Measurements from ENCODE around the gene PPP2R5A. TPM values are rescaled to one million over a fixed set of nuclear protein-coding genes. Genes with fewer than 3 reads are reported as not detected.
"Not testable (repeated sequence)": the region's sequence is repeated elsewhere in the genome, so short reads cannot be mapped to it uniquely, and the experiment has no call there.

The PPP2R5A gene
- polyA plus RNA-seq, 2 donors = 29.0 to 37.3 TPM

DNA sequence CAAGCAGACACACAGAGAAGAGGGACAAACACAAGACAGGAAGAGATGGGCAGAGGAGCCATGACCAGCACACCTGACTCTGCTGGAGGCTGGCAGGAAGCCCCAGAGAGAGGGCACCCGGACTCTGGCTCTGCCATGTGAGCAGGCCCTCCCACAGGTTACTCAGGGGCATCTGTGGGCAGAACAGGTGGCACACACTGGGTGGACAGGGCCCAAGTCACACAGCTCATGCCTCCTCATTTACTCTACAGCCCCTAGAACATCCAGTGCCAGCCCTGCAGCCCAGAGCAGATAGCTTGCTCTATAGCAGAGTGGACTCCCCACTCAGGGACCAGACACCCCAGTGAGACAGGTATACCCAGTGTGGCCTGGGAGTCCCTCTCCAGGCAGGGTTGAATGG lies 100.8 kb downstream of the PPP2R5A start:
- H3K4me3 ChIP-seq (ENCODE audit: low read depth in 1 of 2, low read length in 2 of 2) = no peak overlapping the region
- no peak overlapping the region for H3K27ac ChIP-seq (ENCODE audit: low read depth in 2 of 2, low read length in 1 of 2)
- H3K9me3 ChIP-seq (ENCODE audit: control insufficient read depth in 2 of 2, insufficient read depth in 1 of 2, low read depth in 1 of 2, low read length in 1 of 2) = no peaks in the 10 kb centered on the region
- no peaks in the 10 kb centered on the region for H3K27me3 ChIP-seq (ENCODE audit: control insufficient read depth in 1 of 2, insufficient read depth in 2 of 2, low read length in 2 of 2)
- H3K36me3 ChIP-seq (ENCODE audit: control insufficient read depth in 2 of 2, insufficient read depth in 2 of 2, low read length in 1 of 2) = peaks cover 13 to 21% of the 10 kb centered on the region in 2 donors
- WGBS, 2 donors = 57 to 87% methylated on average over 1 of the region's 1 CpG
- no peaks in the 10 kb centered on the region for H3K4me1 ChIP-seq (ENCODE audit: control insufficient read depth in 2 of 2, insufficient read depth in 2 of 2, low read length in 1 of 2)

- H3K36me3 ChIP-seq (ENCODE audit: control insufficient read depth in 2 of 2, insufficient read depth in 2 of 2, low read length in 1 of 2) = peaks cover 13 to 17% of the 10 kb centered on the region in 2 donors
- no peaks in the 10 kb centered on the region for H3K4me1 ChIP-seq (ENCODE audit: control insufficient read depth in 2 of 2, insufficient read depth in 2 of 2, low read length in 1 of 2)
- H3K27me3 ChIP-seq (ENCODE audit: control insufficient read depth in 1 of 2, insufficient read depth in 2 of 2, low read length in 2 of 2) = no peaks in the 10 kb centered on the region
- H3K9me3 ChIP-seq (ENCODE audit: control insufficient read depth in 2 of 2, insufficient read depth in 1 of 2, low read depth in 1 of 2, low read length in 1 of 2) = no peaks in the 10 kb centered on the region
- H3K4me3 ChIP-seq (ENCODE audit: low read depth in 1 of 2, low read length in 2 of 2) = no peak overlapping the region
- no peak overlapping the region for H3K27ac ChIP-seq (ENCODE audit: low read depth in 2 of 2, low read length in 1 of 2)
- 100% methylated on average over 1 of the region's 1 CpG for WGBS, 2 donors
Measured at GRCh38 chr1:212388985-212389716, 103.9 kb downstream of the PPP2R5A start.

GRCh38 chr1:212395678-212396437 lies 110.6 kb downstream of the PPP2R5A start:
- H3K27ac ChIP-seq (ENCODE audit: low read depth in 2 of 2, low read length in 1 of 2); H3K4me1 ChIP-seq (ENCODE audit: control insufficient read depth in 2 of 2, insufficient read depth in 2 of 2, low read length in 1 of 2); H3K27me3 ChIP-seq (ENCODE audit: control insufficient read depth in 1 of 2, insufficient read depth in 2 of 2, low read length in 2 of 2); H3K9me3 ChIP-seq (ENCODE audit: control insufficient read depth in 2 of 2, insufficient read depth in 1 of 2, low read depth in 1 of 2, low read length in 1 of 2); H3K4me3 ChIP-seq (ENCODE audit: low read depth in 1 of 2, low read length in 2 of 2); H3K36me3 ChIP-seq (ENCODE audit: control insufficient read depth in 2 of 2, insufficient read depth in 2 of 2, low read length in 1 of 2): not testable (repeated sequence)
- 94 to 97% methylated on average over 5 of the region's 6 CpGs for WGBS, 2 donors

GRCh38 chr1:212396638-212397037 lies 111.4 kb downstream of the PPP2R5A start:
- Histone ChIP-seq H3K9me3 (ENCODE audit: control insufficient read depth in 2 of 2, insufficient read depth in 1 of 2, low read depth in 1 of 2, low read length in 1 of 2) (no peaks in the 10 kb centered on the region), H3K4me1 (ENCODE audit: control insufficient read depth in 2 of 2, insufficient read depth in 2 of 2, low read length in 1 of 2) (no peaks in the 10 kb centered on the region)

DNA sequence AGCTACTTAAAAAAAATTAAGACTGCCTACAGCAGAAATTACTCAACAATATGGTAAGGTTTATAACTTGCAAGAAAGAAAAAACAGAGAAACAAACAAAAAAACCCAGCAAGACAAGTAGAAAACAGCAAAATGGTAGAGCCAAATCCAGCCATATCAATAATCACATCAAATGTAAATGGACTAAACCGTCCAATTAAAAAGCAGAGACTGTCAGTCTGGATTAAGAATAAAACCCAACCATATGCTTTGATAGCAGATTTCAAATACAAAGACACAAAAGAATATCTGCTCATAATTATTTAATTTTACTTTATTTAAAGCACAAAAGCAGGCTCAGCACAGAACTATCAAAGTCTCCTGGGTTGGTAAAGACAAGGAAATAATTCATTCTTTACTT lies 112.0 kb downstream of the PPP2R5A start:
- H3K27ac ChIP-seq (ENCODE audit: low read depth in 2 of 2, low read length in 1 of 2) = no peak overlapping the region
- no peaks in the 10 kb centered on the region for H3K9me3 ChIP-seq (ENCODE audit: control insufficient read depth in 2 of 2, insufficient read depth in 1 of 2, low read depth in 1 of 2, low read length in 1 of 2)
- H3K4me1 ChIP-seq (ENCODE audit: control insufficient read depth in 2 of 2, insufficient read depth in 2 of 2, low read length in 1 of 2) = no peaks in the 10 kb centered on the region
- no peaks in the 10 kb centered on the region for H3K27me3 ChIP-seq (ENCODE audit: control insufficient read depth in 1 of 2, insufficient read depth in 2 of 2, low read length in 2 of 2)
- H3K36me3 ChIP-seq (ENCODE audit: control insufficient read depth in 2 of 2, insufficient read depth in 2 of 2, low read length in 1 of 2) = no peaks in the 10 kb centered on the region
- 95 to 100% methylated on average over 1 of the region's 1 CpG for WGBS, 2 donors
- no peak overlapping the region for H3K4me3 ChIP-seq (ENCODE audit: low read depth in 1 of 2, low read length in 2 of 2)

More at GRCh38 chr1:212396638-212397037, 111.4 kb downstream of the PPP2R5A start:
- H3K36me3 ChIP-seq (ENCODE audit: control insufficient read depth in 2 of 2, insufficient read depth in 2 of 2, low read length in 1 of 2) = no peaks in the 10 kb centered on the region
- WGBS, 2 donors = 99% methylated on average over 3 of the region's 3 CpGs
- no peaks in the 10 kb centered on the region for H3K27me3 ChIP-seq (ENCODE audit: control insufficient read depth in 1 of 2, insufficient read depth in 2 of 2, low read length in 2 of 2)
- no peak overlapping the region for H3K27ac ChIP-seq (ENCODE audit: low read depth in 2 of 2, low read length in 1 of 2)
- no peak overlapping the region for H3K4me3 ChIP-seq (ENCODE audit: low read depth in 1 of 2, low read length in 2 of 2)

DNA sequence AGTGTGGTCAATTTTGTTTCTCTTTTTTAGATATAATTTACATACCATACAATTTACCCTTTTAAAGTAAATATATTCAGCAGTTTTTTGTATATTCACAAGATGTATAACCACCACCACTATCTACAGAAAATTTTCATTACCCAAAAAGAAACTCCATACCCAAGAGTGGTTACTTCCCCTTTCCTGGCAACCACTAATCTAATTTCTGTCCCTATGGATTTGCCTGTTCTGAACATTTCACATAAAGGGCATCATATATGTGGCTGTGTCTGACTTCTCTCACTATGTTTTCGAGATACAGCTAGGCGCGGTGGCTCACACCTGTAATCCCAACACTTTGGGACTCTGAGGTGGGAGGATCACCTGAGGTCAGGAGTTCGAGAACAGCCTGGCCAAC lies 115.8 kb downstream of the PPP2R5A start:
- H3K4me1 ChIP-seq (ENCODE audit: control insufficient read depth in 2 of 2, insufficient read depth in 2 of 2, low read length in 1 of 2) = no peaks in the 10 kb centered on the region
- H3K27ac ChIP-seq (ENCODE audit: low read depth in 2 of 2, low read length in 1 of 2) = no peak overlapping the region
- H3K9me3 ChIP-seq (ENCODE audit: control insufficient read depth in 2 of 2, insufficient read depth in 1 of 2, low read depth in 1 of 2, low read length in 1 of 2) = no peaks in the 10 kb centered on the region
- H3K27me3 ChIP-seq (ENCODE audit: control insufficient read depth in 1 of 2, insufficient read depth in 2 of 2, low read length in 2 of 2) = no peaks in the 10 kb centered on the region
- 97 to 100% methylated on average over 4 of the region's 4 CpGs for WGBS, 2 donors
- no peaks in the 10 kb centered on the region for H3K36me3 ChIP-seq (ENCODE audit: control insufficient read depth in 2 of 2, insufficient read depth in 2 of 2, low read length in 1 of 2)
- H3K4me3 ChIP-seq (ENCODE audit: low read depth in 1 of 2, low read length in 2 of 2) = no peak overlapping the region

DNA sequence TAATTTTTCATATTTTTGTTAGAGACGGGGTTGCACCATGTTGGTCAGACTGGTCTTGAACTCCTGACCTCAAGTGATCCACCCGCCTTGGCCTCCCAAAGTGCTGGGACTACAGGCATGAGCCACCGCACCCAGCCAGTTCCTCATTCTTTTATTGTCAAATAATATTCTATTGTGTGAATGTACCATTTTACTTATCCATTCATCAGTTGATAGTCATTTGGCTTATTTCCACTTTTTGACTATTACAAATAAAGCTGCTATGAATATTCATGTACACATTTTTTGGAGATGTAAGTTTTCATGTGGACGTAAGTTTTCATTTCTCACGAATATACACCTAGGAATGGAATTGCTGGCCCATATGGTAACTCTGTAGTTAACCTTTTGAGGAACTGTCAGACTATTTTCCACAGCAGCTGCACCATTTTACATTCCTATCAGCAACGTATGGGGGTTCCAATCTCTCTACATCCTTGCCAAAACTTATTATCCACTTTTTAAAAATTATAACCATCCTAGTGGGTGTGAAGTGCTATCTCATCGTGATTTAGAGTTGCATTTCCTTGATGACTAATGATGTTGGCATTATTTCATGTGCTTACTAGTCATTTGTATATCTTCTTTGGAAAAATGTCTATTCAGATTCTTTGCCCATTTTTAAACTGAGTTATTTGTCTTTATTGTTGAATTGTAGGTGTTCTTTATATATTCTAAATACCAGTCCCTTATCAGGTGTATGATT lies 116.8 kb downstream of the PPP2R5A start:
- 70 to 75% methylated on average over 7 of the region's 7 CpGs for WGBS, 2 donors
- Histone ChIP-seq H3K4me3 (ENCODE audit: low read depth in 1 of 2, low read length in 2 of 2) (no peak overlapping the region), H3K9me3 (ENCODE audit: control insufficient read depth in 2 of 2, insufficient read depth in 1 of 2, low read depth in 1 of 2, low read length in 1 of 2) (no peaks in the 10 kb centered on the region), H3K4me1 (ENCODE audit: control insufficient read depth in 2 of 2, insufficient read depth in 2 of 2, low read length in 1 of 2) (no peaks in the 10 kb centered on the region), H3K27ac (ENCODE audit: low read depth in 2 of 2, low read length in 1 of 2) (peak overlapping the region in 1 of 2 donors; percentile 49), H3K27me3 (ENCODE audit: control insufficient read depth in 1 of 2, insufficient read depth in 2 of 2, low read length in 2 of 2) (no peaks in the 10 kb centered on the region), H3K36me3 (ENCODE audit: control insufficient read depth in 2 of 2, insufficient read depth in 2 of 2, low read length in 1 of 2) (no peaks in the 10 kb centered on the region)

DNA sequence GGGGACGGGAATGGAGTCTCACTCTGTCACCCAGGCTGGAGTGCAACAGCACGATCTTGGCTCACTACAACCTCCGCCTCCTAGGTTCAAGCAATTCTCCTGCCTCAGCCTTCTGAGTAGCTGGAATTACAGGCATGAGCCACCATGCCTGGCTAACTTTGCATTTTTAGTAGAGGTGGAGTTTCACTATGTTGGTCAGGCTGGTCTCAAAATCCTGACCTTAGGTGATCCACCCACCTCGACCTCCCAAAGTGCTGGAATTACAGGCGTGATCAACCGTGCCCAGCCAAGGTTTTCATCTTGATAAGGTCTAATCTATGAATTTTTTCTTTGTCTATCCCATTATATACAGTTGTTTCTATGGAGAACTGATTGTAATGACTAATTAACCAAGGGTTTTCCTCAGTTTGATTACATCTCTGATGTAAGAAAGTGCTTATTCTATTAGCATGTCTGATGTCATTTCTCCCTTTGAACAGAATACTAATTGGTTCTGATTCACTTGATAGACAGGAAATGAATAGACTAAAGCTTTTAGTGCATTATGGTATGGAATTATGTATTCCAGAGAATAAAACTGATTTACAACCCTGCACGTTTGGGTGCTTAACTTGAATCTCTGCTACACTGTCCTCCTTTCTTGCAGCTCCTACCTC lies 117.6 kb downstream of the PPP2R5A start:
- Histone ChIP-seq H3K4me1 (ENCODE audit: control insufficient read depth in 2 of 2, insufficient read depth in 2 of 2, low read length in 1 of 2) (no peaks in the 10 kb centered on the region), H3K9me3 (ENCODE audit: control insufficient read depth in 2 of 2, insufficient read depth in 1 of 2, low read depth in 1 of 2, low read length in 1 of 2) (no peaks in the 10 kb centered on the region), H3K4me3 (ENCODE audit: low read depth in 1 of 2, low read length in 2 of 2) (no peak overlapping the region), H3K27me3 (ENCODE audit: control insufficient read depth in 1 of 2, insufficient read depth in 2 of 2, low read length in 2 of 2) (no peaks in the 10 kb centered on the region), H3K27ac (ENCODE audit: low read depth in 2 of 2, low read length in 1 of 2) (peak overlapping the region in 1 of 2 donors; percentile 37), H3K36me3 (ENCODE audit: control insufficient read depth in 2 of 2, insufficient read depth in 2 of 2, low read length in 1 of 2) (no peaks in the 10 kb centered on the region)
- WGBS, 2 donors = 84 to 92% methylated on average over 7 of the region's 7 CpGs

DNA sequence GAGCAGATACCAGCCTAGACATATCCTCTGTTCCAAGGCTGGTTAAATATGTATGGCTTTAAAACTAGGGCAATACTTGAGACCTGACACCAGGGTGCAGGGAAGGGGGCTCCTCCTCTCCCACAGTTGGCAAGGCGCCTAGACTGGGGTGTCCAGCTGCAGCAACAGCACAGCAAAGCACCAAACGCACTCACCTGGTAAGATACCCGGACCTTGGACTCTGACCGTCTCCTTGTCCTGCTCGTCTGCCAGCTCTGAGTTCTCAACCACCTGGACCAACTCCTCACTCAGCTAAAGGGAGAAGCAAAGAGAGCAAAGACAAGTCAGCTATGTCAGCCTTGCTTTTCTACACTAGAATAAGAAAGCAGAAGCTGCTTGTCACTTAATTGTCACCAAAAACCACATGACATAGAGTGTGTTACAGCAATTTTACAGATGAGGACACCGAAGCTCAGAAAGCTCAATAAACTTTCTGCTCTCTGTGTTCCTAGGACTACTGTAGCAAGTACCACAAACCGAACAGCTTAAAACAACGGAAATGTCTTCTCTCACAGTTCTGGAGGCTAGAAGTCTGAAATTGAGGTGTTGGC lies 125.1 kb downstream of the PPP2R5A start:
- peaks cover 2 to 6% of the 10 kb centered on the region in 2 donors for H3K4me1 ChIP-seq (ENCODE audit: control insufficient read depth in 2 of 2, insufficient read depth in 2 of 2, low read length in 1 of 2)
- no peaks in the 10 kb centered on the region for H3K27me3 ChIP-seq (ENCODE audit: control insufficient read depth in 1 of 2, insufficient read depth in 2 of 2, low read length in 2 of 2)
- no peak overlapping the region for H3K27ac ChIP-seq (ENCODE audit: low read depth in 2 of 2, low read length in 1 of 2)
- H3K9me3 ChIP-seq (ENCODE audit: control insufficient read depth in 2 of 2, insufficient read depth in 1 of 2, low read depth in 1 of 2, low read length in 1 of 2) = no peaks in the 10 kb centered on the region
- 91 to 95% methylated on average over 8 of the region's 8 CpGs for WGBS, 2 donors
- no peak overlapping the region for H3K4me3 ChIP-seq (ENCODE audit: low read depth in 1 of 2, low read length in 2 of 2)
- peaks cover 4 to 12% of the 10 kb centered on the region in 2 donors for H3K36me3 ChIP-seq (ENCODE audit: control insufficient read depth in 2 of 2, insufficient read depth in 2 of 2, low read length in 1 of 2)

All from esophagus (tissue), 2 donors.